OCI-LY3 (cell line): Measurements from ENCODE around the gene MRAP.

Experiments
- EZH2phosphoT487 ChIP-seq: fragments of 200-600 bp; shearing (Covaris generic); IDR thresholded peaks from 2 replicates; pipeline ENCODE4 v1.6.1; 2018; ENCODE audit warnings: antibody characterized with exemption, mixed run types, low read depth
- TF ChIP-seq, protein P1 (sequence below): fragments of 200-600, 300-600 bp; sonication (generic); IDR thresholded peaks from 2 replicates; pipeline ENCODE4 v1.5.1; 2014; ENCODE audit warnings: antibody characterized with exemption, low read length, low read depth

DNA sequence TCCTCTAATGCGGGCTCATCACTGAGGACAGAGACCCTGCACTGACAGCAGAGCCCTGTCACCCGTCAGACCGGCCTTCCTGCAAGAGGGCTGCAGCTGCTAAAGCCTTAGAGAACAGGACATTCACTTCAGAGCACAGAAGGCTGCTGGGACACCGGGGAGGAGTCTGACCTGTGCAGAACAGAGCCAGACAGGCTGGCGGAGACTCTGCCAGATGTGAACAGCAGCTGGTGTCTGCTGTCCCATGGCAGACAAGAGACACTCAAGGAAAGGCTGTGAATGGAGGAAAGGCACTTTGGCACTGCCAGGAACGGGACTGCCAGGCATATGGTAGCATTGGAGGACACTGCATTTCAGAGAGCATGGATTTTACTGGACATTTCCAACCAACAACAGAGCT lies 21.4 kb downstream of the MRAP start:
- TF ChIP-seq EZH2phosphoT487 = no peak
- TF ChIP-seq, protein P1, sequence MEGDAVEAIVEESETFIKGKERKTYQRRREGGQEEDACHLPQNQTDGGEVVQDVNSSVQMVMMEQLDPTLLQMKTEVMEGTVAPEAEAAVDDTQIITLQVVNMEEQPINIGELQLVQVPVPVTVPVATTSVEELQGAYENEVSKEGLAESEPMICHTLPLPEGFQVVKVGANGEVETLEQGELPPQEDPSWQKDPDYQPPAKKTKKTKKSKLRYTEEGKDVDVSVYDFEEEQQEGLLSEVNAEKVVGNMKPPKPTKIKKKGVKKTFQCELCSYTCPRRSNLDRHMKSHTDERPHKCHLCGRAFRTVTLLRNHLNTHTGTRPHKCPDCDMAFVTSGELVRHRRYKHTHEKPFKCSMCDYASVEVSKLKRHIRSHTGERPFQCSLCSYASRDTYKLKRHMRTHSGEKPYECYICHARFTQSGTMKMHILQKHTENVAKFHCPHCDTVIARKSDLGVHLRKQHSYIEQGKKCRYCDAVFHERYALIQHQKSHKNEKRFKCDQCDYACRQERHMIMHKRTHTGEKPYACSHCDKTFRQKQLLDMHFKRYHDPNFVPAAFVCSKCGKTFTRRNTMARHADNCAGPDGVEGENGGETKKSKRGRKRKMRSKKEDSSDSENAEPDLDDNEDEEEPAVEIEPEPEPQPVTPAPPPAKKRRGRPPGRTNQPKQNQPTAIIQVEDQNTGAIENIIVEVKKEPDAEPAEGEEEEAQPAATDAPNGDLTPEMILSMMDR = no peak
